GM19023 (cell line): ENCODE measurements around the gene TP53I13.
"Not testable (repeated sequence)": the region's sequence is repeated elsewhere in the genome, so short reads cannot be mapped to it uniquely, and the experiment has no call there.

Experiments used
- ATAC-seq: cut with Tn5 transposase; IDR thresholded peaks from one replicate; pipeline ENCODE4 v1.9.1; 2021; ENCODE audit warnings: mild to moderate bottlenecking, moderate library complexity; ENCODE audit not compliant: unreplicated experiment

Gene TP53I13

DNA sequence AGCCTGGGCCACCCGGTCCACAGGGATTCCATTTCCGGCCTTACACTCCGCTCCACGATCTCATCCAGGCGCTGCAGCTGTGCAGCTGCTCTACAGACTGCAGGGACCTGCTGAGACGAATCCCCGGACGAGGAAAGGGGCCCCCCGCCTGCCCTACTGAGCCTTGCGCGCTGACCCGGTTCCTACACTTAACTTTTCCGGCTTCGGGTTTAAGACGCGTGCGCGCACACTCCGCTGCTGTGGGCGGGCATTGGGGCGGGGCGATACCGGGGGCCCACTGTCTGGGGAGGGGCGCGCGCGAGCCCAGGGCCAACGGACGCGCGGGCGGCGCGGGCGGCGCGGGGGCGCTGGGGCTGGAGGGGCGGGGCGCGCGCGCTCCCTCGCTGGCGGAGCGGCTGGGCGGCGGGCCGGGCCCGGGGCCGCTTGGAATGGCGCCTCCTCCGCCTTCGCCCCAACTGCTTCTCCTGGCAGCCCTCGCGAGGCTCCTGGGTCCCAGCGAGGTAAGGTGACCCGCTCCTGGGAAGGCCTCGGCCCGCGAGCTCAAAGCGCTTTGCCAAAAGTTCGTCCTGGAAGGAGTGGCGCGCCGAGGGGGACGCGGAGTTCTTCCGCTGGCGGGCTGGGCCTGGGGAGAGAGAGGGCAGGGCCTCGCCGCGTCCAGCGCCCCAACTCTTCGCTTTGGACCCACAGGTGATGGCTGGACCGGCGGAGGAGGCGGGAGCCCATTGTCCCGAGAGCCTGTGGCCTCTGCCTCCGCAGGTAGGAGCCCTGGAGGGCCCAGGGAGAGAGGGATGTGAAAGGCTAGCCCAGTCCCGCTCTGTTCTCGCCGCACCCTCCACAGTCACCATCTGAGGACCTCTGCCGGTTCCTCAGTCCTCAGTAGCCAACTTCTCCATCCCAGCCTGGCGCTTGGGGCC, at the start of gene TP53I13:
Gene TP53I13 (plus strand): TSS at position 371 of the 914 bp plus-strand sequence. CDS start 58 bp downstream, at position 429.
- peak; percentile 45 for ATAC-seq

GRCh38 chr17:29524692-29525091, 43.8 kb upstream of the TP53I13 start:
- ATAC-seq = no peak

DNA sequence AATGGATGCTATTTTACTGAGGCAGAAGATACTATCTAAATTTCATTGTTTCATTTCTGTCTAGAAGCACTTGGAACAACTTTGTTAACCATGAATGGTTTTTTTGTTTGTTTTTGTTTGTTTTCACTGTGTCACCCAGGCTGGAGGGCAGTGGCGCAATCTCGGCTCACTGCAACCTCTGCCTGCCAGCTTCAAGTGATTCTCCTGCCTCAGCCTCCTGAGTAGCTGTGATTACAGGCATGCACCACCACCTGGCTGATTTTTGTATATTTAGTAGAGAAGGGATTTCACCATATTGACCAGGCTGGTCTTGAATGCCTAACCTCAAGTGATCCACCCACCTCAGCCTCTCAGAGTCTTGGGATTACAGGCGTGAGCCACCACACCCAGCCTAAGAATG, 42.2 kb upstream of the TP53I13 start:
- ATAC-seq = no peak

DNA sequence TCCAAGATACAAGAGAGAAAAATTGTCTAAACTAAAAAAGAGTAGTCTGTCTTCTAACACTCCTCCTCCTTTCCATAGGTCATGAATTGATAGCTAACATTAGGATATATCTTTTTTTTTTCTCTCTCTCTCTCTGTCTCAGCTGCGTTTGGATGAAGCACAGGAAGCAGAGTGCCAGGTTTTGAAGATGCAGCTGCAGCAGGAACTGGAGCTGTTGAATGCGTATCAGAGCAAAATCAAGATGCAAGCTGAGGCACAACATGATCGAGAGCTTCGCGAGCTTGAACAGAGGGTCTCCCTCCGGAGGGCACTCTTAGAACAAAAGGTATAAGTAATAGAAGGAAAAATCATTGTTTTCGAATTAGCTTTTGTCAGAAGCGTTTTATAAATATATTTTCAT, 34.5 kb upstream of the TP53I13 start:
- ATAC-seq = no peak

- ATAC-seq = no peak
Observed at GRCh38 chr17:29544066-29544465, 24.4 kb upstream of the TP53I13 start.

- ATAC-seq = no peak
Observed at GRCh38 chr17:29546085-29546484, 22.4 kb upstream of the TP53I13 start.

DNA sequence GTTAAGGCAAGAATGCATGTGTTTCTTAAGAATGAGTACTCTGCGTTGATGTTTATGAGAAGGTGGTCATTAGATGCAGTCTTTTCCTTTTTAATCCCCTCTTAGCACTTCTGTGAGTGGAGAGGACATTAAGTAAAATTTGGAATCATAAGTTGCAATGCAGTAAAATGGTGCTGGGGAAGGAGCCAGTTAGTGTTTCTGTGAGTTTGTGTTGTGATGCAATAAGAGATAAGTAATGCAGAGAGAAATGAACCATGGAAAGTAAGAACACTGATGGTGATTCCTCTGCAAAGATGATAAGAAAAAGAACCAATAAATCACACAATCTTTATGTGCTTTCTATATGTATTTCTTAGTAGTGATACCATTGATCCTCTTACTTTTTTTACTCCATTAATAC, 21.7 kb upstream of the TP53I13 start:
- ATAC-seq = no peak

DNA sequence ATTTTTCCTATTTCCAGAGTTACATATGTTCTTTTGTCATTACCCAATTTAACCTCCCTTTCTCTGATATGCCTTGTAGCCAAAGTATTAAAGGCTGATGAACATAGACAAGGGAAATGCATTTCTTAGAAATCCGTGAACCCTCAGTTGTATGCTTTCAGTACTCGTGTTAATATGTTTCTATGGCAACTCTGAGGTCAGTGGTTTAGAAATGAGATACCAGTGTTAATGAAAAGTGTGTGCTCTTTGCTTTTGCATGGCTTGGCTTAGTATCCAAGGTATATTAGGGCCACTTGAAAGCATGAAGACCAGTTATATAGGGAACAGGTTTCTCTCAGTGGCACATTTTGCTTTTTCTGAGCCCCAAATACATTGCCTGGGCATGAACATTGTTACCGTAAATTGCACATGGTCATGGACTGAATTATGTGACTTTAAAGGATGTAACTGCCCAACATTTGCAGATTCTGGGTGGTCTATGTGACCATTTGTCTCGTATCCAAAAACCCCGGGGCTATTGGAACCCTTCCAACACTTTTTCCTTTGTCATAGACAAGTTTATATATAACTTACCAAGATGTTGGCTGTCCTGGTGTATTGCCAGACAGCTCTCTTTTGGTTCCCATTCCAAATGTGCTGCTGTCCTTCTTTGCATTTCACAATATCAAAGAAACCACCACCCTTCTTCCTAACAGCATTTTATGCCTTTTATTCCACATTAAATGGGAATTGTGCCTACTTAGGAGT, 19.2 kb upstream of the TP53I13 start:
- ATAC-seq = no peak

DNA sequence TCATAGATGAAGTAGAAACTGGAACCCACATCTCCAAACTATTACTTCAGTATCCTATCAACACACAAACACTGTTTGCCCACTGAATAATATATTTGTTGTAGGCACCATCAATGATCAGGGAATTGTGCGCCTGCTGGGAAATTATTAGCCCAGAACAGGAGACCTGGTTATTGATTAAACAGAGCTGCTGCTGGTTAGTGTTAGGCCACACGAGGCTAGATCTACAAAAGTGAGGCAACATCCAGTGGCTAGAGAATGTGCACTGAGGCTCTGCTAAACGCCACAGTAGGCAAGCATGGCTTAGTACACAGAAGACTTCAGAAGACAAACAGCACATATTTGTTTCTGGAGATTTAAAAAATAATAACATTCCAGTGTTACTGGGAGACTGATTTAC, 12.7 kb upstream of the TP53I13 start:
- no peak for ATAC-seq

GRCh38 chr17:29557085-29557738, 11.3 kb upstream of the TP53I13 start:
- ATAC-seq = no peak

DNA sequence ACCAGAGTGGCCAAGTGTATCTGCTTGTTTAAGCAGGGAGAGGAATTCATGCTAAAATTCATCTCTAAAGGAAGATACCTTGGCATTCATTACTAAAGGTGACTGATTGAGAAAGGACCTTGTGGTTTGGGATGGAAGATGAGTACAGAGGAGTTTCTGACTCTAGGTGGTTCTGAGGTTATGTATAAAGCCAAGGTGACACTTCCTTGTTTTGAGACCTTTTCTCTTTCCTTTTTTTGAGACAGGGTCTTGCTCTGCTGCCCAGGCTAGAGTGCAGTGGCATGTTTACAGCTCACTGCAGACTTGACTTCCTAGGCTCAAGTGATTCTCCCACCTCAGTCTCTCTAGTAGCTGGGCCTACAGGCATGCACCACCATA, 10.8 kb upstream of the TP53I13 start:
- ATAC-seq = no peak

DNA sequence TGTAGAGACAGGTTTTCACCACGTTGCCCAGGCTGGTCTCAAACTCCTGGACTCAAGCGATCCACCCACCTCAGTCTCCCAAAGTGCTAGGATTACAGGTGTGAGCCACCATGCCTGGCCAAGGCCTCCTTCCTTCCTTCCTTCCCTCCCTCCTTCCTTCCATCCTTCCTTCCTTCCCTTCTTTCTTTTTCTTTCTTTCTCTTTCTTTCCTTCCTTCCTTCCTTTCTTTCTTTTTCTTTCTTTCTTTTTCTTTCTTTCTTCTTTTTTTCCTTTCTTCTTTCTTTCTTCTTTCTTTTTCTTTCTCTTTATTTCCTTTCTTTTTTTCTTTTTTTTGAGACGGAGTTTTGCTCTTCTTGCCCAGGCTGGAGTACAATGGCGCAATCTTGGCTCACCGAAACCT, 10.4 kb upstream of the TP53I13 start:
- not testable (repeated sequence) for ATAC-seq

GRCh38 chr17:29559640-29560039, 8.9 kb upstream of the TP53I13 start:
- ATAC-seq = no peak

- ATAC-seq = no peak
Observed at GRCh38 chr17:29560316-29560715, 8.2 kb upstream of the TP53I13 start.

DNA sequence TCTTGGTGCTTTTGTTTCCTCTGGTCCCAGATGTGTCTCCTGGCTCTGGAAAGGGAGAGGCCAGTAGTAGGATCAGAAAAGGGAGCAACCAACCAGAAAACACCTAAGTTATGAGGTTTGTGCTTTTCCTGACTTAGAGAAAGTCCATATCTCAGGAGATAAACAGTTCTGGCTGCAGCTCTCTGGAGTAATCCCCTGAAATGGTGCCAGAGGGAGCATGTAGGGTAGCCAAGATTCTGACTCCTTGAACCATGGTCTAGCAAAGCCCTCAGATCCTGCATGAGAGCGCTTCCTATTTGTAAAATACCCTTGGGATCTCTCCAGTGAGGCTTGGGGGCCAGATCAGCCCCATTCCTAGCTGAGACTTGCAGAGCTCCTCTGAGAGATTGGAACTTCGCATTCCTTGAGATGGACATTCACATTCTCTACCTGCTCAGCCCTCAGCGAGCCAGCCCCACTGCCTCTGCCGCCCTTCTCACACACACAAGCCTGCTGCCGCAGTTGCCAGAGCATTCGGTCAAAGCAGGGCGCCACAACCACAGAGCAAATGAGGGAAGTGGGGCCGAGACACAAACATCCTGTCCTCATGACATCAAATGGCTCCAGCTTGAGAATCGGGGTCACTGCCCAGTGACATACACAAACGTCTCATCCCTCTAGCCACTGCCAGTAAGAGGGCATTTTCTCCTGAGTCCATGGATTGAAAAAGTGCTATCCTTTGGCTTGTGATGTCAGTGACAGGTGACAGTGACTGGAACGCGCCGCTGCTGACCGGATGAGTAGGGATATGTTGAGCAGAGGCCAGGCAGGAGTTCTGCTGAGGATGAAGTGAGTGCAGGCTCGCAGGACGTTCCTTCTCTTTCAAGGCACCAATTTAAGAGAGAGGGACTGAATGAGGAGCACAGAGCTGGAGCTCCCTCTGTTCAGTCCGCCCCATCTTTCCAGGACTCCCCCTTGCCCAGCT, 6.7 kb upstream of the TP53I13 start:
- no peak for ATAC-seq

DNA sequence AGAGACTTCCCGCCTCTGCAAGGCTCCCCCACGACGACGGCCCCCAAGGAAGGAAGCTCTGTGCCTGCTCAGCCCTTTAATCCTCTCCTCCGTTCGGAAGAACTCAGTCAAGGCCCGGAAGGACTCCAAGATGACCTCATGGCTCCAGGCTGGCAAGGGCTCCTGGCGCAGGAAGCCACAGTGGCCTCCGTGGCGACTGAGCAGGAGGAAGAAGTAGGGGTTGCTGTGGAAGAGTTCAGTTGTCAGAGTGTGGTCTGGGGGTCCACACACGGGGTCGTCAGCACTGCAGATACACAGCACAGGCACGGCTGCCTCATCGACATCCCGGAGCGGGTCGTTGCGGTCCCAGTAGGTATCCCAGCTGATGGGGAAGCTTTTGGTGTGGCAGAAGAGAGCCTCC, 5.9 kb upstream of the TP53I13 start:
- ATAC-seq = no peak

DNA sequence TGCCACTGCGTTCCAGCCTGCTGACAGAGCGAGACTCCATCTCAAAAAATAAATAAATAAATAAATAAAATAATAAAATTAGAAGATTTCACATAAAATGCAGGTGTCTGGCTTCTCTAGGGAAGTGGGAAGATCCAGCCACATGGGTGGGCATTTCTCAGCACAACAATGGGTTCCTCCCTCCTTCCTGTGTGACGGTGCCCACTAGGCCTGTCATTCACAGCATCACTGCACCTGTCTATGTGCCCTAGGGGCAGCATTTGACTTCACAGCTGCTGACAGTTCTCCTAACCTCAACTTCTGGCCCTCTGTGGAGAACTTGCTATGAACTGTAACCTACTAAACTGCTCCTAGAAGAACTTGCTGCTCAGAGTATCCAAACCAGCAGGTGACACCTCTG, 4.7 kb upstream of the TP53I13 start:
- ATAC-seq = no peak

GRCh38 chr17:29565643-29566472, 2.6 kb upstream of the TP53I13 start:
- no peak for ATAC-seq

- ATAC-seq = no peak
Observed at GRCh38 chr17:29566473-29567303, 1.8 kb upstream of the TP53I13 start, which contains the start of gene ABHD15. Gene ABHD15, minus strand, starts transcription at chr17:29567037. Its CDS starts 71 bp downstream, at chr17:29566966.
